ENCODE data around the gene FUT8. TPM values are rescaled to one million over a fixed set of nuclear protein-coding genes. Genes with fewer than 3 reads are reported as not detected.

Gene FUT8
- total RNA-seq, 1 donor from 2014 or later = 56.6 TPM

DNA sequence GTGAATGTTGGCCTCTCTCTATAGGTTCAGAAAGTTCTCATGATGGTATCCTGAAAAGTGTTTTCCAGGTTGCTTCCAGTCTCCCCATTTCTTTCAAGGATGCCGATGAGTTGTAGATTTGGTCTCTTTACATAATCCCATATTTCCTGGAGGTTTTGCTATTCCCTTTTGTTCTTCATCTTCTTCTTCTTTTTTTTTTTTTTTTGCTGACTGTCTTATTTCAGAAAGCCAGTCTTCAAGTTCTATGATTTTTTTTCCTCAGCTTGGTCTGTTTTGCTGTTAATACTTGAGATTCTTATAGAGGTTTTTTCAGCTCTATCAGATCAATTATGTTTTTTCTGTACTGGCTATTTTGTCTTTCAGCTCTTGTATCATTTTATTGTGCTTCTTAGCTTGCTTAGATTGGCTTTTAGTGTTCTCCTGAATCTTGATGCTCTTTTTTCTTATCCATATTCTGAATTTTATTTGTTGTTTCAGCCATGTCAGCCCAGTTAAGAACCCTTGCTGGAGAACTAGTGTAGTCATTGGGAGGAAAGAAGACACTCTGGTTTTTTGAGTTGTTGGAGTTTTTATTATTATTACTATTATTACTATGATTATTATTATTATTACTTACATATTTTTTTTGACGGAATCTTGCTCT is 124.4 kb downstream of the FUT8 start:
- no peaks in the 10 kb centered on the region for H3K36me3 Mint-ChIP-seq (ENCODE audit: unreplicated experiment)
- H3K4me1 Mint-ChIP-seq (ENCODE audit: low read depth, unreplicated experiment) = no peaks in the 10 kb centered on the region
- no peaks in the 10 kb centered on the region for H3K27me3 Mint-ChIP-seq (ENCODE audit: unreplicated experiment)
- no peaks in the 10 kb centered on the region for H3K9me3 Mint-ChIP-seq (ENCODE audit: unreplicated experiment)
- DNase-seq = no peak
- no peak overlapping the region for H3K4me3 Mint-ChIP-seq (ENCODE audit: unreplicated experiment)
- no peak overlapping the region for H3K27ac Mint-ChIP-seq (ENCODE audit: unreplicated experiment)
- TF ChIP-seq, protein P1, sequence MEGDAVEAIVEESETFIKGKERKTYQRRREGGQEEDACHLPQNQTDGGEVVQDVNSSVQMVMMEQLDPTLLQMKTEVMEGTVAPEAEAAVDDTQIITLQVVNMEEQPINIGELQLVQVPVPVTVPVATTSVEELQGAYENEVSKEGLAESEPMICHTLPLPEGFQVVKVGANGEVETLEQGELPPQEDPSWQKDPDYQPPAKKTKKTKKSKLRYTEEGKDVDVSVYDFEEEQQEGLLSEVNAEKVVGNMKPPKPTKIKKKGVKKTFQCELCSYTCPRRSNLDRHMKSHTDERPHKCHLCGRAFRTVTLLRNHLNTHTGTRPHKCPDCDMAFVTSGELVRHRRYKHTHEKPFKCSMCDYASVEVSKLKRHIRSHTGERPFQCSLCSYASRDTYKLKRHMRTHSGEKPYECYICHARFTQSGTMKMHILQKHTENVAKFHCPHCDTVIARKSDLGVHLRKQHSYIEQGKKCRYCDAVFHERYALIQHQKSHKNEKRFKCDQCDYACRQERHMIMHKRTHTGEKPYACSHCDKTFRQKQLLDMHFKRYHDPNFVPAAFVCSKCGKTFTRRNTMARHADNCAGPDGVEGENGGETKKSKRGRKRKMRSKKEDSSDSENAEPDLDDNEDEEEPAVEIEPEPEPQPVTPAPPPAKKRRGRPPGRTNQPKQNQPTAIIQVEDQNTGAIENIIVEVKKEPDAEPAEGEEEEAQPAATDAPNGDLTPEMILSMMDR (IDR thresholded peaks at IDR 0.05; ENCODE audit: partially characterized antibody, unreplicated experiment) = no peak

DNA sequence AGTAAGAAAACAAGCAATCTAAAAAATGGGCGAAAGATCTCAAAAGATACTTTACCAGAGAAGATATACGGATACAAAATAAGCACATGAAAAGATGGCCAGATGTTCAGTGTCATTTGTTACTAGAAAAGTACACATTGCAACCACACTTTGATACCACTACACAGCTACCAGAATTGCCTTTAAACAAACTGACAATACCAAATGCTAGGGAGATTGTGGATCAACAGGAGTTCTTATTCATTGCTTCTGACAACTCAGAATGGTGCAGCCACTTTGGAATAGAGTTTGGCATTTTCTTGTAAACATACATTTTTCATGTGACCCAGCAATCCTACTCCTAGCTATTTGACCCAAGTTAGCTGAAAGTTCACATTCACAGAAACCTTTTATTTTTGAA is 136.3 kb downstream of the FUT8 start:
- H3K4me1 Mint-ChIP-seq (ENCODE audit: low read depth, unreplicated experiment) = peaks cover 7% of the 10 kb centered on the region
- DNase-seq = no peak
- no peaks in the 10 kb centered on the region for H3K9me3 Mint-ChIP-seq (ENCODE audit: unreplicated experiment)
- H3K27me3 Mint-ChIP-seq (ENCODE audit: unreplicated experiment) = no peaks in the 10 kb centered on the region
- TF ChIP-seq, protein P1 (IDR thresholded peaks at IDR 0.05; ENCODE audit: partially characterized antibody, unreplicated experiment) = no peak
- no peak overlapping the region for H3K4me3 Mint-ChIP-seq (ENCODE audit: unreplicated experiment)
- no peak overlapping the region for H3K27ac Mint-ChIP-seq (ENCODE audit: unreplicated experiment)
- no peaks in the 10 kb centered on the region for H3K36me3 Mint-ChIP-seq (ENCODE audit: unreplicated experiment)

- Mint-ChIP-seq H3K27ac (ENCODE audit: unreplicated experiment) (no peak overlapping the region), H3K9me3 (ENCODE audit: unreplicated experiment) (no peaks in the 10 kb centered on the region), H3K36me3 (ENCODE audit: unreplicated experiment) (no peaks in the 10 kb centered on the region), H3K4me1 (ENCODE audit: low read depth, unreplicated experiment) (peaks cover 7% of the 10 kb centered on the region), H3K27me3 (ENCODE audit: unreplicated experiment) (no peaks in the 10 kb centered on the region), H3K4me3 (ENCODE audit: unreplicated experiment) (no peak overlapping the region)
- DNase-seq = no peak
- TF ChIP-seq, protein P1 (IDR thresholded peaks at IDR 0.05; ENCODE audit: partially characterized antibody, unreplicated experiment) = no peak
These were observed 136.9 kb downstream of the FUT8 start for GRCh38 chr14:65549429-65549828.

GRCh38 chr14:65550779-65551643 is 138.5 kb downstream of the FUT8 start:
- no peak overlapping the region for H3K4me3 Mint-ChIP-seq (ENCODE audit: unreplicated experiment)
- no peak for DNase-seq
- peaks cover 7% of the 10 kb centered on the region for H3K4me1 Mint-ChIP-seq (ENCODE audit: low read depth, unreplicated experiment)
- no peak overlapping the region for H3K27ac Mint-ChIP-seq (ENCODE audit: unreplicated experiment)
- H3K27me3 Mint-ChIP-seq (ENCODE audit: unreplicated experiment) = no peaks in the 10 kb centered on the region
- H3K9me3 Mint-ChIP-seq (ENCODE audit: unreplicated experiment) = no peaks in the 10 kb centered on the region
- H3K36me3 Mint-ChIP-seq (ENCODE audit: unreplicated experiment) = no peaks in the 10 kb centered on the region
- TF ChIP-seq, protein P1 (IDR thresholded peaks at IDR 0.05; ENCODE audit: partially characterized antibody, unreplicated experiment) = no peak

- H3K4me1 Mint-ChIP-seq (ENCODE audit: low read depth, unreplicated experiment) = no peaks in the 10 kb centered on the region
- H3K27ac Mint-ChIP-seq (ENCODE audit: unreplicated experiment) = no peak overlapping the region
- no peak for DNase-seq
- H3K36me3 Mint-ChIP-seq (ENCODE audit: unreplicated experiment) = no peaks in the 10 kb centered on the region
- no peak overlapping the region for H3K4me3 Mint-ChIP-seq (ENCODE audit: unreplicated experiment)
- TF ChIP-seq, protein P1 (IDR thresholded peaks at IDR 0.05; ENCODE audit: partially characterized antibody, unreplicated experiment) = no peak
- no peaks in the 10 kb centered on the region for H3K27me3 Mint-ChIP-seq (ENCODE audit: unreplicated experiment)
- no peaks in the 10 kb centered on the region for H3K9me3 Mint-ChIP-seq (ENCODE audit: unreplicated experiment)
These were observed 140.2 kb downstream of the FUT8 start for GRCh38 chr14:65552724-65553123.

All from glutamatergic neuron (in vitro differentiated cells).